ENCODE results near the gene CACNA1S.

DNA sequence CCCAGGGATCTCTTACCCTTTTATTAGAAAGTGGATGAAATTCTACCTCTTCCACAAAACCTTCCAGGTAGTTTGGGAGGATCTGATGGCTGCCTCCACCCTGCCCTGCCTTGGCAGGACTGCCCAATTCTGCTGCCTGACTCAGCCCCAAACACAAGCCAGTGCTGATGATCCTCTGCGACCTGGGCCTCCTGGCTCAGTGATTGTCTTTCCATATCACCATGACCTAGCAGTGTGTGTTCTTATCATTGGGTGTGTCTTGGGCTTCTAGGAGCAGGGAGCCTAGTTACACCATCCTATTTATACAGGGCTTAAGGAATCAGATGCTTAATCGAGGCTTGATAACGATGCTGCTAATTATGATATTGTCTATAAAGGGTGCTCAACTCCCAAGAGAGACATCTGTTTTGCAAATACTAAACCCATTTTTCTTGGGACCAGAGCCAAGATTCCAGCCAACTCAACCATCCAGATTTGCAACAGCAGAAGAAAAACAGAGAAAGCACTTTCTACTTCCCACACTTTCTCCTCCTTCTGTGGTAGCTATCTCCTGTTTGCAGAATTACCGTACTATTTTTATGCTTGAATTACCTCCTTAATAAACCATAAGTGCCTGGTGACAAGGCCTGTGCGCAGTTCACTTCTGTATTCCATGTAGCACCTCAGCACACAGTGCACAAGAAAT, 52.2 kb downstream of the CACNA1S start:
- TF ChIP-seq, protein P1, sequence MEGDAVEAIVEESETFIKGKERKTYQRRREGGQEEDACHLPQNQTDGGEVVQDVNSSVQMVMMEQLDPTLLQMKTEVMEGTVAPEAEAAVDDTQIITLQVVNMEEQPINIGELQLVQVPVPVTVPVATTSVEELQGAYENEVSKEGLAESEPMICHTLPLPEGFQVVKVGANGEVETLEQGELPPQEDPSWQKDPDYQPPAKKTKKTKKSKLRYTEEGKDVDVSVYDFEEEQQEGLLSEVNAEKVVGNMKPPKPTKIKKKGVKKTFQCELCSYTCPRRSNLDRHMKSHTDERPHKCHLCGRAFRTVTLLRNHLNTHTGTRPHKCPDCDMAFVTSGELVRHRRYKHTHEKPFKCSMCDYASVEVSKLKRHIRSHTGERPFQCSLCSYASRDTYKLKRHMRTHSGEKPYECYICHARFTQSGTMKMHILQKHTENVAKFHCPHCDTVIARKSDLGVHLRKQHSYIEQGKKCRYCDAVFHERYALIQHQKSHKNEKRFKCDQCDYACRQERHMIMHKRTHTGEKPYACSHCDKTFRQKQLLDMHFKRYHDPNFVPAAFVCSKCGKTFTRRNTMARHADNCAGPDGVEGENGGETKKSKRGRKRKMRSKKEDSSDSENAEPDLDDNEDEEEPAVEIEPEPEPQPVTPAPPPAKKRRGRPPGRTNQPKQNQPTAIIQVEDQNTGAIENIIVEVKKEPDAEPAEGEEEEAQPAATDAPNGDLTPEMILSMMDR (IDR thresholded peaks at IDR 0.05) = no peak
- TF ChIP-seq POLR2A (IDR thresholded peaks at IDR 0.05) = no peak

All from gastroesophageal sphincter (tissue), 3 donors.